HCT116 (cell line): ENCODE data around the gene PHF21A.

ENCODE experiments used
- CEBPB ChIP-seq: IDR thresholded peaks from 2 replicates; pipeline ENCODE4 v1.6.1; 2012; ENCODE audit warnings: low read depth
- EGR1 ChIP-seq: IDR thresholded peaks from 2 replicates; pipeline ENCODE4 v1.6.1; 2012; ENCODE audit warnings: low read depth
- EZH2 ChIP-seq: fragments of 200-600 bp; sonication (generic); IDR thresholded peaks from 2 replicates; pipeline ENCODE4 v1.6.1; 2017; ENCODE audit warnings: antibody characterized with exemption, mixed run types
- FOSL1 ChIP-seq: IDR thresholded peaks from 2 replicates; pipeline ENCODE4 v1.6.1; 2012; ENCODE audit warnings: low read depth
- POLR2A ChIP-seq: IDR thresholded peaks from 2 replicates; pipeline ENCODE4 v1.7.0; 2011; ENCODE audit warnings: borderline replicate concordance; ENCODE audit not compliant: insufficient read depth, insufficient read length; ENCODE audit errors: extremely low read depth
- POLR2AphosphoS5 ChIP-seq: IDR thresholded peaks from 2 replicates; pipeline ENCODE4 v1.6.1; 2011; ENCODE audit warnings: mild to moderate bottlenecking, low read depth, low read length, moderate library complexity
- SP1 ChIP-seq: IDR thresholded peaks from 2 replicates; pipeline ENCODE4 v1.6.1; 2012; ENCODE audit warnings: low read depth
- YY1 ChIP-seq: IDR thresholded peaks from 2 replicates; pipeline ENCODE4 v1.6.1; 2011; ENCODE audit warnings: low read length, low read depth, moderate library complexity, mild to moderate bottlenecking; ENCODE audit not compliant: insufficient replicate concordance; ENCODE audit errors: extremely low read depth
- ZNF274 ChIP-seq: fragments of 200-500 bp; sonication (Bioruptor generic); IDR thresholded peaks from 2 replicates; pipeline ENCODE4 v1.6.1; 2014; ENCODE audit warnings: mild to moderate bottlenecking, low read depth, low read length, inconsistent platforms
- TF ChIP-seq, protein P1 (sequence below), 3 experiments: fragments of 200-600 bp in 1 of 3; sonication (generic) in 1 of 3; IDR thresholded peaks in 2 of 3; conservative IDR thresholded peaks in 1 of 3; 2 replicates each; pipeline ENCODE4 v1.5.1; 2012 to 2017; ENCODE audit warnings: low read depth in 2 of 3, low read length in 2 of 3, antibody characterized with exemption in 1 of 3, borderline replicate concordance in 1 of 3, control low read depth in 1 of 3, mild to moderate bottlenecking in 1 of 3, mixed read lengths in 1 of 3, mixed run types in 1 of 3, moderate library complexity in 1 of 3; ENCODE audit not compliant: insufficient read depth in 1 of 3
- TF ChIP-seq, protein P2 (sequence below): IDR thresholded peaks from 2 replicates; pipeline ENCODE4 v1.6.1; 2012
- TF ChIP-seq, protein P3 (sequence below): IDR thresholded peaks from 2 replicates; pipeline ENCODE4 v1.6.1; 2012; ENCODE audit warnings: low read depth

GRCh38 chr11:46038529-46038928 is 82.7 kb downstream of the PHF21A start:
- TF ChIP-seq, protein P1, sequence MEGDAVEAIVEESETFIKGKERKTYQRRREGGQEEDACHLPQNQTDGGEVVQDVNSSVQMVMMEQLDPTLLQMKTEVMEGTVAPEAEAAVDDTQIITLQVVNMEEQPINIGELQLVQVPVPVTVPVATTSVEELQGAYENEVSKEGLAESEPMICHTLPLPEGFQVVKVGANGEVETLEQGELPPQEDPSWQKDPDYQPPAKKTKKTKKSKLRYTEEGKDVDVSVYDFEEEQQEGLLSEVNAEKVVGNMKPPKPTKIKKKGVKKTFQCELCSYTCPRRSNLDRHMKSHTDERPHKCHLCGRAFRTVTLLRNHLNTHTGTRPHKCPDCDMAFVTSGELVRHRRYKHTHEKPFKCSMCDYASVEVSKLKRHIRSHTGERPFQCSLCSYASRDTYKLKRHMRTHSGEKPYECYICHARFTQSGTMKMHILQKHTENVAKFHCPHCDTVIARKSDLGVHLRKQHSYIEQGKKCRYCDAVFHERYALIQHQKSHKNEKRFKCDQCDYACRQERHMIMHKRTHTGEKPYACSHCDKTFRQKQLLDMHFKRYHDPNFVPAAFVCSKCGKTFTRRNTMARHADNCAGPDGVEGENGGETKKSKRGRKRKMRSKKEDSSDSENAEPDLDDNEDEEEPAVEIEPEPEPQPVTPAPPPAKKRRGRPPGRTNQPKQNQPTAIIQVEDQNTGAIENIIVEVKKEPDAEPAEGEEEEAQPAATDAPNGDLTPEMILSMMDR (IDR thresholded peaks at IDR 0.05 in 2 of 3, conservative IDR thresholded peaks at IDR 0.05 in 1 of 3; ENCODE audit: borderline replicate concordance in 1 of 3, insufficient read depth in 1 of 3, low read depth in 2 of 3, low read length in 2 of 3): no peak
- TF ChIP-seq EZH2 (no peak), POLR2A (no peak), YY1 (no peak), CEBPB (no peak), SP1 (no peak), EGR1 (no peak), ZNF274 (no peak), POLR2AphosphoS5 (no peak), FOSL1 (no peak)
- TF ChIP-seq, protein P2, sequence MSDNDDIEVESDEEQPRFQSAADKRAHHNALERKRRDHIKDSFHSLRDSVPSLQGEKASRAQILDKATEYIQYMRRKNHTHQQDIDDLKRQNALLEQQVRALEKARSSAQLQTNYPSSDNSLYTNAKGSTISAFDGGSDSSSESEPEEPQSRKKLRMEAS: no peak
- TF ChIP-seq, protein P3, sequence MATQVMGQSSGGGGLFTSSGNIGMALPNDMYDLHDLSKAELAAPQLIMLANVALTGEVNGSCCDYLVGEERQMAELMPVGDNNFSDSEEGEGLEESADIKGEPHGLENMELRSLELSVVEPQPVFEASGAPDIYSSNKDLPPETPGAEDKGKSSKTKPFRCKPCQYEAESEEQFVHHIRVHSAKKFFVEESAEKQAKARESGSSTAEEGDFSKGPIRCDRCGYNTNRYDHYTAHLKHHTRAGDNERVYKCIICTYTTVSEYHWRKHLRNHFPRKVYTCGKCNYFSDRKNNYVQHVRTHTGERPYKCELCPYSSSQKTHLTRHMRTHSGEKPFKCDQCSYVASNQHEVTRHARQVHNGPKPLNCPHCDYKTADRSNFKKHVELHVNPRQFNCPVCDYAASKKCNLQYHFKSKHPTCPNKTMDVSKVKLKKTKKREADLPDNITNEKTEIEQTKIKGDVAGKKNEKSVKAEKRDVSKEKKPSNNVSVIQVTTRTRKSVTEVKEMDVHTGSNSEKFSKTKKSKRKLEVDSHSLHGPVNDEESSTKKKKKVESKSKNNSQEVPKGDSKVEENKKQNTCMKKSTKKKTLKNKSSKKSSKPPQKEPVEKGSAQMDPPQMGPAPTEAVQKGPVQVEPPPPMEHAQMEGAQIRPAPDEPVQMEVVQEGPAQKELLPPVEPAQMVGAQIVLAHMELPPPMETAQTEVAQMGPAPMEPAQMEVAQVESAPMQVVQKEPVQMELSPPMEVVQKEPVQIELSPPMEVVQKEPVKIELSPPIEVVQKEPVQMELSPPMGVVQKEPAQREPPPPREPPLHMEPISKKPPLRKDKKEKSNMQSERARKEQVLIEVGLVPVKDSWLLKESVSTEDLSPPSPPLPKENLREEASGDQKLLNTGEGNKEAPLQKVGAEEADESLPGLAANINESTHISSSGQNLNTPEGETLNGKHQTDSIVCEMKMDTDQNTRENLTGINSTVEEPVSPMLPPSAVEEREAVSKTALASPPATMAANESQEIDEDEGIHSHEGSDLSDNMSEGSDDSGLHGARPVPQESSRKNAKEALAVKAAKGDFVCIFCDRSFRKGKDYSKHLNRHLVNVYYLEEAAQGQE: no peak
